ENCODE measurements around the gene HINT1.

GRCh38 chr5:131196331-131196730, 31.3 kb upstream of the HINT1 start:
- TF ChIP-seq CTCF (IDR thresholded peaks at IDR 0.05) (no peak), ZFX (IDR thresholded peaks at IDR 0.05; ENCODE audit: borderline replicate concordance) (no peak)
